ENCODE data around the gene ZNF585A.

DNA sequence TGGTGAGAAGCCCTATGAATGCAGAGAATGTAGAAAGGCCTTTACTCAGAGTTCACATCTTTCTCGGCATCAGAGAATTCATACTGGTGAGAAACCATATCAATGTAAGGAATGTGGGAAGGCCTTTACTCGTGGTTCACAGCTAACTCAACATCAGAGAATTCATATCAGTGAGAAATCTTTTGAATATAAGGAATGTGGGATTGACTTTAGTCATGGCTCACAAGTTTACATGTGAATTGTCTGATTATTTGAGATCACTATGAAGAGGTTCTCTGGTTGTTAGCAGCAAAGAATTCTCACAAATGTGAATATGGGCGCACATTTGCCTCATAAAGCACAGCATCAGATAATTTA, 43.7 kb downstream of the ZNF585A start:
- TF ChIP-seq, protein P1, sequence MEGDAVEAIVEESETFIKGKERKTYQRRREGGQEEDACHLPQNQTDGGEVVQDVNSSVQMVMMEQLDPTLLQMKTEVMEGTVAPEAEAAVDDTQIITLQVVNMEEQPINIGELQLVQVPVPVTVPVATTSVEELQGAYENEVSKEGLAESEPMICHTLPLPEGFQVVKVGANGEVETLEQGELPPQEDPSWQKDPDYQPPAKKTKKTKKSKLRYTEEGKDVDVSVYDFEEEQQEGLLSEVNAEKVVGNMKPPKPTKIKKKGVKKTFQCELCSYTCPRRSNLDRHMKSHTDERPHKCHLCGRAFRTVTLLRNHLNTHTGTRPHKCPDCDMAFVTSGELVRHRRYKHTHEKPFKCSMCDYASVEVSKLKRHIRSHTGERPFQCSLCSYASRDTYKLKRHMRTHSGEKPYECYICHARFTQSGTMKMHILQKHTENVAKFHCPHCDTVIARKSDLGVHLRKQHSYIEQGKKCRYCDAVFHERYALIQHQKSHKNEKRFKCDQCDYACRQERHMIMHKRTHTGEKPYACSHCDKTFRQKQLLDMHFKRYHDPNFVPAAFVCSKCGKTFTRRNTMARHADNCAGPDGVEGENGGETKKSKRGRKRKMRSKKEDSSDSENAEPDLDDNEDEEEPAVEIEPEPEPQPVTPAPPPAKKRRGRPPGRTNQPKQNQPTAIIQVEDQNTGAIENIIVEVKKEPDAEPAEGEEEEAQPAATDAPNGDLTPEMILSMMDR (IDR thresholded peaks at IDR 0.05) = no peak
- TF ChIP-seq POLR2A (IDR thresholded peaks at IDR 0.05) = no peak

All from lower leg skin (tissue), 3 donors.